Mesenchymal stem cell (in vitro differentiated cells and primary cell): ENCODE measurements around the gene ATP5F1D.

Experiments
- DNase-seq: peaks from one replicate; pipeline ENCODE4 v3.0.0-alpha.2; 2013
- H2AFZ ChIP-seq: one replicate; pipeline ENCODE4 v1.6.1; 2013; ENCODE audit warnings: low read depth, mild to moderate bottlenecking, control low read depth, inconsistent platforms, low read length, moderate library complexity
- H2AK5ac ChIP-seq: 2 replicates; pipeline ENCODE4 v1.6.1; 2013; ENCODE audit warnings: low read length, moderate library complexity, mild to moderate bottlenecking, inconsistent platforms; ENCODE audit not compliant: severe bottlenecking
- H2BK120ac ChIP-seq: one replicate; pipeline ENCODE4 v1.6.1; 2013; ENCODE audit warnings: low read depth, mild to moderate bottlenecking, inconsistent platforms, low read length, moderate library complexity
- H2BK12ac ChIP-seq, 2 experiments: one replicate each; pipeline ENCODE4 v1.6.1; 2013; ENCODE audit warnings: inconsistent platforms in 2 of 2, low read length in 2 of 2, mild to moderate bottlenecking in 2 of 2, moderate library complexity in 2 of 2, control low read depth in 1 of 2
- H2BK15ac ChIP-seq: one replicate; pipeline ENCODE4 v1.6.1; 2013; ENCODE audit warnings: mild to moderate bottlenecking, low read depth, inconsistent platforms; ENCODE audit not compliant: poor library complexity, severe bottlenecking
- H2BK5ac ChIP-seq: 2 replicates; pipeline ENCODE4 v1.6.1; 2013; ENCODE audit warnings: low read depth, mild to moderate bottlenecking, low read length, control low read depth, inconsistent platforms; ENCODE audit not compliant: poor library complexity, severe bottlenecking
- H3K14ac ChIP-seq, 2 experiments: one replicate each; pipeline ENCODE4 v1.6.1; 2013; ENCODE audit warnings: inconsistent platforms in 2 of 2, low read length in 2 of 2, control low read depth in 1 of 2, mild to moderate bottlenecking in 1 of 2, moderate library complexity in 1 of 2
- H3K18ac ChIP-seq, 2 experiments: one replicate each; pipeline ENCODE4 v1.6.1; 2013; ENCODE audit warnings: inconsistent platforms in 2 of 2, low read length in 2 of 2, control low read depth in 1 of 2, low read depth in 1 of 2, mild to moderate bottlenecking in 1 of 2
- H3K23ac ChIP-seq, 2 experiments: one replicate each; pipeline ENCODE4 v1.6.1; 2013; ENCODE audit warnings: inconsistent platforms in 2 of 2, low read length in 2 of 2, mild to moderate bottlenecking in 2 of 2, moderate library complexity in 2 of 2, control low read depth in 1 of 2
- H3K27ac ChIP-seq: 2 replicates; pipeline ENCODE4 v1.5.1; 2013; ENCODE audit warnings: mild to moderate bottlenecking, moderate library complexity, low read length, control low read depth, inconsistent platforms; ENCODE audit not compliant: poor library complexity, severe bottlenecking
- H3K27me3 ChIP-seq, 2 experiments: 2 replicates each; pipeline versions ENCODE4 v1.6.1 to v1.7.0; 2013; ENCODE audit warnings: low read length in 2 of 2, mild to moderate bottlenecking in 2 of 2, moderate library complexity in 2 of 2, control low read depth in 1 of 2, inconsistent platforms in 1 of 2; ENCODE audit not compliant: control insufficient read depth in 1 of 2, insufficient read depth in 1 of 2
- H3K36me3 ChIP-seq, 2 experiments: 2 replicates each; pipeline versions ENCODE4 v1.6.1 to v1.7.0; 2013; ENCODE audit warnings: low read length in 2 of 2, control low read depth in 1 of 2, inconsistent platforms in 1 of 2, low read depth in 1 of 2, mild to moderate bottlenecking in 1 of 2; ENCODE audit not compliant: insufficient read depth in 2 of 2, control insufficient read depth in 1 of 2
- H3K4ac ChIP-seq, 2 experiments: one replicate each; pipeline ENCODE4 v1.6.1; 2013; ENCODE audit warnings: inconsistent platforms in 2 of 2, low read length in 2 of 2, mild to moderate bottlenecking in 2 of 2, moderate library complexity in 2 of 2, control low read depth in 1 of 2, low read depth in 1 of 2
- H3K4me1 ChIP-seq: 2 replicates; pipeline ENCODE4 v1.6.1; 2013; ENCODE audit warnings: low read depth, low read length, control low read depth; ENCODE audit not compliant: control insufficient read depth, insufficient read depth
- H3K4me2 ChIP-seq: 2 replicates; pipeline ENCODE4 v1.6.1; 2013; ENCODE audit warnings: low read length, mild to moderate bottlenecking, inconsistent platforms; ENCODE audit not compliant: poor library complexity, severe bottlenecking
- H3K4me3 ChIP-seq, 2 experiments: 2 replicates each; pipeline versions ENCODE4 v1.5.1 to v1.7.0; 2013; ENCODE audit warnings: low read length in 2 of 2, mild to moderate bottlenecking in 2 of 2, control low read depth in 1 of 2, low read depth in 1 of 2; ENCODE audit not compliant: insufficient read depth in 1 of 2
- H3K79me1 ChIP-seq: replicated peaks from 2 replicates; pipeline ENCODE4 v1.6.1; 2013; ENCODE audit warnings: mild to moderate bottlenecking, control low read depth, low read length, inconsistent platforms; ENCODE audit not compliant: poor library complexity, severe bottlenecking
- H3K9ac ChIP-seq: 2 replicates; pipeline ENCODE4 v1.7.0; 2013; ENCODE audit warnings: mild to moderate bottlenecking, low read length, moderate library complexity
- H3K9me3 ChIP-seq: 2 replicates; pipeline ENCODE4 v1.7.0; 2013; ENCODE audit warnings: mild to moderate bottlenecking, low read length; ENCODE audit not compliant: control insufficient read depth
- H4K8ac ChIP-seq: one replicate; pipeline ENCODE4 v1.6.1; 2013; ENCODE audit warnings: inconsistent platforms, mild to moderate bottlenecking, low read length, moderate library complexity
- H4K91ac ChIP-seq: one replicate; pipeline ENCODE4 v1.6.1; 2013; ENCODE audit warnings: mild to moderate bottlenecking, low read length, inconsistent platforms
- WGBS: methylation state at CpG from one replicate; pipeline ENCODE4 v1.1.7; 2013; ENCODE audit warnings: mixed read lengths; 5-methylcytosine and 5-hydroxymethylcytosine counted together

ATP5F1D gene

DNA sequence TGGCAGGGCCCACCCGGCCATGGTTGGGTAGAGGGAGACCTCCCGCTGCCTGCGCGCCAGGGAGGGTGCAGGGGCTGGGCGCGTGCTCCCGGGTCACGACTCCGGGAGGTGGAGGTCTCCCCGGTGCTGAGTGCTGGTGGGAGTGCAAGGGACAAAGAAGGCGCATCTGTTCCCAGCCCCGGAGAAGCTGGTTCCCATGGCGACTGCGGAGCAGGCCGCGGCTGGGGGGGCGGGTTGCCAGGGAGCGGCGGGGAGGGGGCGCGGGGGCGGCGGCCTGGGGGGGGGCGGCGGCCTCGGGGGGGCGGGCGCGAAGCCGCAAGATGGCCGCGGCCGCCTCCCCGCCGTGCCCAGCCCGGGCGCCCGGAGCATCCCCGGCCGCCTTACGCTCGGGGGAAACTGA, 5.0 kb upstream of the ATP5F1D start:
- H4K8ac ChIP-seq: peak overlapping the region; percentile 48
- H3K9me3 ChIP-seq: no peaks in the 10 kb centered on the region
- peak overlapping the region; percentile 80 for H3K9ac ChIP-seq
- peak overlapping the region in 1 of 2 experiments; percentile 68 for H3K14ac ChIP-seq
- H4K91ac ChIP-seq: no peak overlapping the region
- H3K79me1 ChIP-seq: peaks cover 30% of the 10 kb centered on the region
- DNase-seq: no peak
- H2AFZ ChIP-seq: peak overlapping the region; percentile 72
- peak overlapping the region; percentile 24 for H2BK120ac ChIP-seq
- no peak overlapping the region for H2BK15ac ChIP-seq
- H3K27me3 ChIP-seq: no peaks in the 10 kb centered on the region
- peak overlapping the region in 1 of 2 experiments; percentile 90 for H3K23ac ChIP-seq
- peak overlapping the region; percentile 9 to 92 for H3K4ac ChIP-seq
- H2BK5ac ChIP-seq: no peak overlapping the region
- no peak overlapping the region for H3K27ac ChIP-seq
- peak overlapping the region in 1 of 2 experiments; percentile 77 for H2BK12ac ChIP-seq
- peak overlapping the region; percentile 24 for H2AK5ac ChIP-seq
- peak overlapping the region; percentile 96 for H3K4me2 ChIP-seq
- H3K4me1 ChIP-seq: peaks cover 52% of the 10 kb centered on the region
- H3K18ac ChIP-seq: peak overlapping the region in 1 of 2 experiments; percentile 97
- WGBS: 45% methylated on average over 8 of the region's 42 CpGs
- H3K36me3 ChIP-seq: peaks cover 19 to 41% of the 10 kb centered on the region in 2 experiments
- peak overlapping the region; percentile 78 to 81 for H3K4me3 ChIP-seq

DNA sequence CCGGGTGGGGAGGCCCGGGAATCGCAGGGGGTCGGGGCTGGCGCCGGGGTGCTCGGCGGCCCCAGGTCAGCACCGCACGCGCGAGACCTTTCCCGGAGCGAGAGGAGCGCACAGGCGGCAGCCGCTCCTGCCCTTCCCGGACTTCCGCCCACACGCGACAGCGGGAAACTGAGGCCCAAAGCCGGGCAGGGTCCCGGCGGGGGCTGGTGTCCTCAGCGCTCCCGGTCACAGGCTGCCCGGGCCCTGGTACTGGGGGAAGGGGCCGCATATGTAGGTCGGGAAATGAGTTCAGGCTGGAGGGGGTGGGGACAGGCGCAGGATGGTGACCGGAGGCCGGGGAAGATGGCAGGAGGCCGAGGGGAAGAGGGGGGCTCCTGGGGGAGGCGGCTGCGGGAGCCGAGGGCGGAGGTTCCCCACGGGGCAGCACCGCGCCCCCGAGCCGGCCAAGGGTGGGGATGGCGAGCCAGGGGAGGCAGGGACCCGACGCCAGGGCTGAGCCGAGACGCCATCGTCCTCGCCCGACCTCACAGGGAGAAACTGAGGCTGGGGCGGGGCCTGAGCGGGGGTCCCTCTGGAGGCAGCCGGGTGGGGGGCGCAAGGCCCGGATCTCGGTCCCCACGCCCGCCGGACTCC, 4.4 kb upstream of the ATP5F1D start:
- Histone ChIP-seq H3K79me1 (peaks cover 30% of the 10 kb centered on the region), H2AFZ (peak overlapping the region; percentile 72), H3K27ac (no peak overlapping the region), H4K91ac (peak overlapping the region; percentile 85), H3K14ac (peak overlapping the region; percentile 15 to 90), H2BK120ac (peak overlapping the region; percentile 24), H3K9me3 (no peaks in the 10 kb centered on the region), H2AK5ac (no peak overlapping the region), H4K8ac (peak overlapping the region; percentile 50), H3K4ac (peak overlapping the region; percentile 41 to 92), H3K36me3 (peaks cover 16 to 39% of the 10 kb centered on the region in 2 experiments), H3K23ac (peak overlapping the region in 1 of 2 experiments; percentile 90), H2BK5ac (no peak overlapping the region), H2BK12ac (peak overlapping the region; percentile 24 to 83), H3K9ac (peak overlapping the region; percentile 80), H3K4me2 (peak overlapping the region; percentile 96), H3K18ac (peak overlapping the region; percentile 45 to 97), H3K4me3 (peak overlapping the region; percentile 78 to 81), H3K27me3 (no peaks in the 10 kb centered on the region), H2BK15ac (peak overlapping the region; percentile 60), H3K4me1 (peaks cover 49% of the 10 kb centered on the region)
- no peak for DNase-seq
- under 1% methylated on average over 45 of the region's 60 CpGs for WGBS

- peak within 1 kb of the TSS; percentile 15 to 90 for H3K14ac ChIP-seq
- H4K91ac ChIP-seq: peak within 1 kb of the TSS; percentile 85
- H3K4me2 ChIP-seq: peak within 1 kb of the TSS; percentile 96
- H3K9ac ChIP-seq: peak within 1 kb of the TSS; percentile 80
- H2BK15ac ChIP-seq: peak within 1 kb of the TSS; percentile 60
- H3K36me3 ChIP-seq: peaks cover 16 to 36% of the 10 kb centered on the region in 2 experiments
- peak within 1 kb of the TSS; percentile 48 to 97 for H3K18ac ChIP-seq
- H3K23ac ChIP-seq: peak within 1 kb of the TSS in 1 of 2 experiments; percentile 90
- H3K27ac ChIP-seq: no peak within 1 kb of the TSS
- peaks cover 46% of the 10 kb centered on the region for H3K4me1 ChIP-seq
- peak within 1 kb of the TSS; percentile 72 for H2AFZ ChIP-seq
- H2BK120ac ChIP-seq: peak within 1 kb of the TSS; percentile 24
- peak within 1 kb of the TSS; percentile 78 to 81 for H3K4me3 ChIP-seq
- no peak within 1 kb of the TSS for H2AK5ac ChIP-seq
- peak within 1 kb of the TSS; percentile 24 to 83 for H2BK12ac ChIP-seq
- H3K9me3 ChIP-seq: no peaks in the 10 kb centered on the region
- under 1% methylated on average over 38 of the region's 87 CpGs for WGBS
- H3K27me3 ChIP-seq: no peaks in the 10 kb centered on the region
- no peak within 1 kb of the TSS for H2BK5ac ChIP-seq
- DNase-seq: no peak
- peak within 1 kb of the TSS; percentile 50 for H4K8ac ChIP-seq
- H3K4ac ChIP-seq: peak within 1 kb of the TSS; percentile 41 to 92
- H3K79me1 ChIP-seq: peaks cover 32% of the 10 kb centered on the region
Measured at GRCh38 chr19:1237754-1238368, 3.7 kb upstream of the ATP5F1D start, which contains the start of gene CBARP. Gene CBARP (minus strand): TSS chr19:1238005. CDS start chr19:1236100, 1,905 bp downstream.
